Heart left ventricle (tissue), 13 donors: Measurements from ENCODE around the gene MEF2A.
"Not testable (repeated sequence)": the region's sequence is repeated elsewhere in the genome, so short reads cannot be mapped to it uniquely, and the experiment has no call there.

Experiments used
- POLR2A ChIP-seq, 2 donors: fragments of 450-650 bp; IDR thresholded peaks; one replicate each; pipeline ENCODE4 v1.6.1; 2017; ENCODE audit warnings: antibody characterized with exemption in 2 of 2, mild to moderate bottlenecking in 2 of 2, moderate library complexity in 2 of 2
- TF ChIP-seq, protein P1 (sequence below), 12 donors: fragments of 200-600 bp; sonication (generic) in 4 of 12; IDR thresholded peaks; one replicate each; pipeline versions ENCODE4 v1.5.0 to v1.8.0; 2018 to 2022; ENCODE audit warnings: antibody characterized with exemption in 12 of 12, mild to moderate bottlenecking in 5 of 12
- donor health status: ischemic (EF 13 %, LVEDD 7.1; RV severe dilation, severe dysfunction).
- donor health status: DM: no; HTN: yes; CAD: no.
- donor health status: DM: no; HTN: no; CAD: no.
- donor health status: ischemic (EF 25% LVEDD 6.9; RV normal size, moderate dysfunction).
- donor health status: ischemic (EF 25% LVEDD 5.7; RV mildly dilated, moderate dysfunction).
- donor health status: ischemic (EF 35%, LVEDD 5.7; RV mildly dilated, moderate dysfunction).
- donor health status: nonischemic (EF 11% LVEDD 7.7; RV severe dilation, severe dysfunction).
- donor health status: DM: yes; HTN: yes; CAD: no.
- donor health status: PGD.
- donor health status: ischemic (EF 29% LVEDD 5.4; RV normal size, mild dysfunction).
- donor health status: nonischemic (EF 23%, LVEDD 6.1; RV moderate dilation, normal function).

DNA sequence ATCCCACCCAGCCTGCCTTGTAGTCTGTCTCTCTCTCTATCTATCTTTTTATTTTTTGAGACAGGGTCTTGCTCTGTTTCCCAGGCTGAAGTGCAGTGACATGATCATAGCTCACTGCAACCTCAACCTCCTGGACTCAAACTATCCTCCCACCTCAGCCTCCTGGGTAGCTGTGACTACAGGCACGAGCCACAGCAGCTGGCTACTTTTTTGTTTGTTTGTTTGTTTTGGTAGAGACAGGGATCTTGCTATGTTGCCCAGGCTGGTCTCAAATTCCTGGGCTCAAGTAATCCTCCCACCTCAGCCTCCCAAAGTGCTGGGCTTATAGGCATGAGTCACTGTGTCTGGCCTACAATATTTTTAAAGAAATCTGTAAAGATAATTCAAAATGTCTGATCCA, 46.4 kb upstream of the MEF2A start:
- TF ChIP-seq, protein P1, sequence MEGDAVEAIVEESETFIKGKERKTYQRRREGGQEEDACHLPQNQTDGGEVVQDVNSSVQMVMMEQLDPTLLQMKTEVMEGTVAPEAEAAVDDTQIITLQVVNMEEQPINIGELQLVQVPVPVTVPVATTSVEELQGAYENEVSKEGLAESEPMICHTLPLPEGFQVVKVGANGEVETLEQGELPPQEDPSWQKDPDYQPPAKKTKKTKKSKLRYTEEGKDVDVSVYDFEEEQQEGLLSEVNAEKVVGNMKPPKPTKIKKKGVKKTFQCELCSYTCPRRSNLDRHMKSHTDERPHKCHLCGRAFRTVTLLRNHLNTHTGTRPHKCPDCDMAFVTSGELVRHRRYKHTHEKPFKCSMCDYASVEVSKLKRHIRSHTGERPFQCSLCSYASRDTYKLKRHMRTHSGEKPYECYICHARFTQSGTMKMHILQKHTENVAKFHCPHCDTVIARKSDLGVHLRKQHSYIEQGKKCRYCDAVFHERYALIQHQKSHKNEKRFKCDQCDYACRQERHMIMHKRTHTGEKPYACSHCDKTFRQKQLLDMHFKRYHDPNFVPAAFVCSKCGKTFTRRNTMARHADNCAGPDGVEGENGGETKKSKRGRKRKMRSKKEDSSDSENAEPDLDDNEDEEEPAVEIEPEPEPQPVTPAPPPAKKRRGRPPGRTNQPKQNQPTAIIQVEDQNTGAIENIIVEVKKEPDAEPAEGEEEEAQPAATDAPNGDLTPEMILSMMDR (IDR thresholded peaks at IDR 0.05): not testable (repeated sequence)
- not testable (repeated sequence) for TF ChIP-seq POLR2A (IDR thresholded peaks at IDR 0.05)
